GM21737 (cell line): ENCODE results near the gene KCNJ1.

Source experiments
- ATAC-seq: cut with Tn5 transposase; IDR thresholded peaks from one replicate; pipeline ENCODE4 v1.9.1; 2021; ENCODE audit warnings: mild to moderate bottlenecking, moderate library complexity; ENCODE audit not compliant: unreplicated experiment

The KCNJ1 gene

GRCh38 chr11:128790196-128790595 is 76.9 kb downstream of the KCNJ1 start:
- ATAC-seq = no peak

GRCh38 chr11:128789497-128790150 is 77.5 kb downstream of the KCNJ1 start:
- no peak for ATAC-seq
